Sigmoid colon (tissue), 7 donors: ENCODE results near the gene TDRD9. TPM values are rescaled to one million over a fixed set of nuclear protein-coding genes. Genes with fewer than 3 reads are reported as not detected.

Experiments used
- DNase-seq: peaks from one replicate; pipeline ENCODE4 v3.0.0-alpha.2; 2019
- H3K27ac ChIP-seq, 4 donors: fragments of 200-600 bp; sonication (generic); one replicate each; pipeline ENCODE4 v1.5.1; 2016 to 2019; ENCODE audit warnings: mild to moderate bottlenecking in 1 of 4
- H3K27me3 ChIP-seq, 3 donors: fragments of 200-600 bp; sonication (generic); one replicate each; pipeline ENCODE4 v1.5.1; 2019; ENCODE audit warnings: mild to moderate bottlenecking in 1 of 3
- H3K36me3 ChIP-seq, 4 donors: fragments of 200-600 bp; sonication (generic); one replicate each; pipeline ENCODE4 v1.5.1; 2016 to 2019
- H3K4me1 ChIP-seq, 4 donors: fragments of 200-600 bp; sonication (generic); one replicate each; pipeline ENCODE4 v1.5.1; 2017 to 2019
- H3K4me3 ChIP-seq, 4 donors: fragments of 200-600 bp; sonication (generic); one replicate each; pipeline ENCODE4 v1.5.1; 2017 to 2019; ENCODE audit warnings: mild to moderate bottlenecking in 2 of 4, moderate library complexity in 1 of 4
- H3K9me3 ChIP-seq, 4 donors: fragments of 200-600 bp in 3 of 4; sonication (generic) in 3 of 4; one replicate each; pipeline versions ENCODE4 v1.5.1 to v1.6.1; 2013 to 2019
- EP300 ChIP-seq, 4 donors: sonication (generic); formaldehyde crosslinking; IDR thresholded peaks; one replicate each; pipeline ENCODE4 v1.6.1; 2017; ENCODE audit warnings: antibody characterized with exemption in 4 of 4
- POLR2A ChIP-seq, 2 donors: fragments of 450-650 bp; IDR thresholded peaks; one replicate each; pipeline ENCODE4 v1.6.1; 2016; ENCODE audit warnings: antibody characterized with exemption in 2 of 2, mild to moderate bottlenecking in 2 of 2, moderate library complexity in 2 of 2
- POLR2AphosphoS5 ChIP-seq, 4 donors: sonication (generic); formaldehyde crosslinking; IDR thresholded peaks; one replicate each; pipeline ENCODE4 v1.6.1; 2017; ENCODE audit warnings: antibody characterized with exemption in 4 of 4
- WGBS, 2 donors: extraction: QIAGEN DNeasy Blood & Tissue Kit; methylation state at CpG; one replicate each; pipeline ENCODE4 v1.1.7; 2013; 5-methylcytosine and 5-hydroxymethylcytosine counted together
- intact Hi-C: fragments of 100-400 bp; cut with DNase I; formaldehyde crosslinking; loops from one replicate; pipeline ENCODE4 v1.15.1; 2023
- polyA plus RNA-seq, 3 donors: library from polyadenylated mRNA; stranded (reverse); fragments of 200-250 nt; gene quantifications; one replicate each; pipeline ENCODE4 v1.2.3, GENCODE V29; 2013
- total RNA-seq, 4 donors: library from RNA; depleted of rRNA; stranded (reverse); fragments of >200 nt; gene quantifications; one replicate each; pipeline ENCODE4 v1.1.0, GENCODE V29; 2016
- TF ChIP-seq, protein P1 (sequence below), 4 experiments: fragments of 450-650 bp in 3 of 4; fragments of 200-600 bp in 1 of 4; IDR thresholded peaks; one replicate each; pipeline ENCODE4 v1.5.1; 2016 to 2019; ENCODE audit warnings: antibody characterized with exemption in 4 of 4, mild to moderate bottlenecking in 3 of 4, moderate library complexity in 2 of 4
- donor health status: healthy with polysubstance abuse.
- donor health status: Bipolar disorder and iron deficiency.
- donor health status: healthy.

Gene TDRD9
- total and polyA plus RNA-seq, 7 donors = 0.58 to 4.6 (median 1.2) TPM

DNA sequence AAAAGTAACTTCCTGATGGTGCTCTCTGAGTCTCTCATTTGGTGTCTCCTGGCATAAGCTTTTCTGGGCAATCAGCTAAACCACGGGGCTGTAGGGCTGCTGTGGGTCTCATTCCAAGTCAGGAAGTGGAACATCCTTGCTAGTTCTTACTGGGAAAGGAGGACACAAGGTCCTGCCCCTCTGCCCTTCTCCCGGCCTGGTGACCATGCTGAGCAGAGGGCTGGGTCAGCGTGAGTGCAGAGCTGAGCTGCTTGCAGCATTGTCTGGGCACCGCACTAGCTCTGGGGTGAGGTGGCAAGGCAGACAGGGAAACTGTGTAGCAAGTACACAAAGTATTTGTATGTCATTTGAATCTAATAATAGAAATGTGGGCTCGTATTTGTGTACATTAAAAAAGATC is 112.3 kb downstream of the TDRD9 start:
- H3K4me1 ChIP-seq = no peaks in the 10 kb centered on the region
- DNase-seq = no peak
- no peaks in the 10 kb centered on the region for H3K36me3 ChIP-seq
- TF ChIP-seq POLR2AphosphoS5 (IDR thresholded peaks at IDR 0.05) = no peak
- TF ChIP-seq, protein P1, sequence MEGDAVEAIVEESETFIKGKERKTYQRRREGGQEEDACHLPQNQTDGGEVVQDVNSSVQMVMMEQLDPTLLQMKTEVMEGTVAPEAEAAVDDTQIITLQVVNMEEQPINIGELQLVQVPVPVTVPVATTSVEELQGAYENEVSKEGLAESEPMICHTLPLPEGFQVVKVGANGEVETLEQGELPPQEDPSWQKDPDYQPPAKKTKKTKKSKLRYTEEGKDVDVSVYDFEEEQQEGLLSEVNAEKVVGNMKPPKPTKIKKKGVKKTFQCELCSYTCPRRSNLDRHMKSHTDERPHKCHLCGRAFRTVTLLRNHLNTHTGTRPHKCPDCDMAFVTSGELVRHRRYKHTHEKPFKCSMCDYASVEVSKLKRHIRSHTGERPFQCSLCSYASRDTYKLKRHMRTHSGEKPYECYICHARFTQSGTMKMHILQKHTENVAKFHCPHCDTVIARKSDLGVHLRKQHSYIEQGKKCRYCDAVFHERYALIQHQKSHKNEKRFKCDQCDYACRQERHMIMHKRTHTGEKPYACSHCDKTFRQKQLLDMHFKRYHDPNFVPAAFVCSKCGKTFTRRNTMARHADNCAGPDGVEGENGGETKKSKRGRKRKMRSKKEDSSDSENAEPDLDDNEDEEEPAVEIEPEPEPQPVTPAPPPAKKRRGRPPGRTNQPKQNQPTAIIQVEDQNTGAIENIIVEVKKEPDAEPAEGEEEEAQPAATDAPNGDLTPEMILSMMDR (IDR thresholded peaks at IDR 0.05) = no peak
- no peak for TF ChIP-seq EP300 (IDR thresholded peaks at IDR 0.05)
- TF ChIP-seq POLR2A (IDR thresholded peaks at IDR 0.05) = no peak
- H3K27me3 ChIP-seq = peaks cover 0 to 12% (median 0%) of the 10 kb centered on the region in 3 donors
- no peak overlapping the region for H3K4me3 ChIP-seq
- H3K27ac ChIP-seq = no peak overlapping the region
- intact Hi-C loops = no loop called here
- no peaks in the 10 kb centered on the region for H3K9me3 ChIP-seq
- WGBS, 2 donors = 36 to 52% methylated on average over 5 of the region's 5 CpGs

DNA sequence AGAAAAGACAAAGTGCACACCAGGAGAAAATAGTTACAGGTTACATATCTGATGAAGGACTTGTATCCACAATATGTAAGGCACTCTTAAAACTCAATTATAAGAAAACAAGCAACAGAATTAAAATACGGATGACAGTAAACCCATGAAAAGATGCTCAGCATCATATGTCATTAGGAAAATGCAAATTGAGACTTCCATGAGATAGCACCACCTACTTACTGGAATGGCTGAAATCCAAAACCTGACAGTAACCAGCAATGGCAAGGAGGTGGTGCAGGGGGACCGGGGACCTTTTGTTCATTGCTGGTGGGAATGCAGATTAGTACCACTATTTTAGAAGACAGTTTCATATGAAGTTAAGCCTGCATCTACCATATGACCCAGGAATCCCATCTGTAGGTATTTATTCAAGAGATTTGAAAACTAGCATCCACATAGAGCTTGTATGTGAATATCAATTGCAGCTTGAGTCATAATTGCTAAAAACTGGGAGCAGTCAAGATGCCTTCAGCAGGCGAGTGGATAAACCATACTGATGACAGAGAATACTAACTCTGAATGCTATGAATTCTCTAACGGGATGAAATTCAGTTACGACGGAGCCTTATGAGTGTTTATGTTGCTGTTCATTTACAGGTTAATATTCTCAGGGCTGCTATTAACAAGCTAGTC is 113.3 kb downstream of the TDRD9 start:
- Histone ChIP-seq H3K4me3 (no peak overlapping the region), H3K27me3 (peaks cover 0 to 12% (median 0%) of the 10 kb centered on the region in 3 donors), H3K4me1 (no peaks in the 10 kb centered on the region), H3K27ac (no peak overlapping the region), H3K36me3 (no peaks in the 10 kb centered on the region), H3K9me3 (no peaks in the 10 kb centered on the region)
- DNase-seq = no peak
- WGBS, 2 donors = 85 to 87% methylated on average over 6 of the region's 6 CpGs
- intact Hi-C loops = no loop called here
- TF ChIP-seq, protein P1 (IDR thresholded peaks at IDR 0.05) = no peak
- no peak for TF ChIP-seq POLR2AphosphoS5 (IDR thresholded peaks at IDR 0.05)
- no peak for TF ChIP-seq EP300 (IDR thresholded peaks at IDR 0.05)
- no peak for TF ChIP-seq POLR2A (IDR thresholded peaks at IDR 0.05)

DNA sequence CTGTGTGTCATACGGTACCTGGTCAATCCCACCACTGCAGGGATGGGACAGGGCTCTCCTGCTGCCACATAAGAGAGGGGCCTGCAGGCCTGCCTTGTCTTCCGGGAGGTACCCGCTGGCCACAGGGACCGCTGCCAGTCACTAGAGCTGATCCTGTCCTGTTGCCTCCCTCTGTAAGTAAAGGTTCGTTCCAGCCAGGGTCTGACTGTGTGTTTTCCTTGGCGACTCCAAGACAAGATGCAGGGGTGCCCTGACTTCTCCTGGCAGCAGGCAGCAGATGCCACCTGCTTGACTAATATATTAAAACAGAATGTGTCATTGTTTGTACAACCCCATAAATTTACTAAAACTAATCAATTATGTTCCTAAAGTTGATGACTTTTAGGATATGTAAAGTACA is 115.8 kb downstream of the TDRD9 start:
- TF ChIP-seq POLR2AphosphoS5 (IDR thresholded peaks at IDR 0.05) = no peak
- TF ChIP-seq POLR2A (IDR thresholded peaks at IDR 0.05) = no peak
- TF ChIP-seq, protein P1 (IDR thresholded peaks at IDR 0.05) = no peak
- TF ChIP-seq EP300 (IDR thresholded peaks at IDR 0.05) = no peak
- Histone ChIP-seq H3K4me3 (no peak overlapping the region), H3K9me3 (no peaks in the 10 kb centered on the region), H3K27ac (no peak overlapping the region), H3K4me1 (no peaks in the 10 kb centered on the region), H3K27me3 (peaks cover 0 to 14% (median 0%) of the 10 kb centered on the region in 3 donors), H3K36me3 (no peaks in the 10 kb centered on the region)
- intact Hi-C loops = no loop called here
- 91 to 95% methylated on average over 6 of the region's 6 CpGs for WGBS, 2 donors
- DNase-seq = no peak

DNA sequence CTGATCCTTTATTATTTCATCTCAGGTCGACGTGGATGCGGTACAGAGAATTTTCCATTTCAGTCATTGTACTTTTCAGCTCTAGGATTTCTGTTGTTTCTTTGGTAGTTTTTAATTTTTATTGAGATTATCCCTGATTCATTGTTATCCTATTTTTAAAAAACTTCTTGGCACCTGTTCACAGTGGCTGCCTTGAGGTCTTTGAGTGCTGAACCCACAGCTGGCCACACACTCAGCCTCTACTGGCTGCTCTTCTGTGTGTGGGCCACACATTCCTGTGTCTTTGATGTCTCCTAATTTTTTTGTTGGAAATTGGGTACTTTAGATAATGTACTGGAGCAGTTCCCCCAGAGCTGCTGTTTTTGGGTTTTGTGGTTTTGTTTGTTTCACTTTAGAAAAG is 119.5 kb downstream of the TDRD9 start:
- DNase-seq = no peak
- Histone ChIP-seq H3K27ac (no peak overlapping the region), H3K27me3 (peaks cover 0 to 3% (median 0%) of the 10 kb centered on the region in 3 donors), H3K9me3 (no peaks in the 10 kb centered on the region), H3K4me1 (no peaks in the 10 kb centered on the region), H3K4me3 (no peak overlapping the region), H3K36me3 (no peaks in the 10 kb centered on the region)
- 95 to 98% methylated on average over 3 of the region's 3 CpGs for WGBS, 2 donors
- no peak for TF ChIP-seq EP300 (IDR thresholded peaks at IDR 0.05)
- TF ChIP-seq, protein P1 (IDR thresholded peaks at IDR 0.05) = no peak
- no peak for TF ChIP-seq POLR2AphosphoS5 (IDR thresholded peaks at IDR 0.05)
- TF ChIP-seq POLR2A (IDR thresholded peaks at IDR 0.05) = no peak
- intact Hi-C loops = no loop called here
